Measurements from ENCODE around the gene ZNF33B.

DNA sequence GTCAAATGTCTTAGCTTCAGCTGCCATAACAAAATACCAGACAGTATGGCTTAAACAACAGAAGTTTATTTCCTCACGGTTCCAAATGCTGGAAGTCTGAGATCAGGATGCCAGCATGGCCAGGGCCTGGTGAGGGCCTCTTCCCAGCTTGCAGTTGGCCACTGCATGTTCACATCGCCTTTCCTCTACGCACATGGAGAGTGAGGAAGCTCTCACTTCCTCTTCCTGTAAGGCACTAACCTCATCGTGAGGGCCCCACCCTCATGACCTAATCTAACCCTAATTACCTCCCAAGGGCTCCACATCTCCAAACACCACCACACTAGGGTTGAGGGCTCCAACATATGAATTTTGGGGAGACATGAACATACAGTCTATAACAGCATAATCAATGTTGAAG, 14.4 kb downstream of the ZNF33B start:
- no peak for TF ChIP-seq POLR2A (IDR thresholded peaks at IDR 0.05; ENCODE audit: low read depth, low read length)
- TF ChIP-seq TAF1 (IDR thresholded peaks at IDR 0.05; ENCODE audit: low read depth, low read length) = no peak
- TF ChIP-seq POLR2AphosphoS5 (IDR thresholded peaks at IDR 0.05; ENCODE audit: low read depth, low read length) = no peak
- peak; percentile 77 for TF ChIP-seq SPI1 (IDR thresholded peaks at IDR 0.05; ENCODE audit: low read depth, low read length)
- no peak for TF ChIP-seq POU2F2 (IDR thresholded peaks at IDR 0.05; ENCODE audit: low read depth, low read length)
